Trophoblast cell (in vitro differentiated cells and primary cell): Measurements from ENCODE around the gene UBA1.

Source experiments
- DNase-seq, 2 donors: peaks; one replicate each; pipeline ENCODE4 v3.0.0-alpha.2; 2016
- H2AFZ ChIP-seq: 2 replicates; pipeline ENCODE4 v1.6.1; 2013; ENCODE audit warnings: low read length, moderate library complexity, mild to moderate bottlenecking; ENCODE audit not compliant: insufficient read depth, poor library complexity
- H2AK5ac ChIP-seq: 2 replicates; pipeline ENCODE4 v1.6.1; 2013; ENCODE audit warnings: mild to moderate bottlenecking, low read length
- H2BK120ac ChIP-seq: 2 replicates; pipeline ENCODE4 v1.6.1; 2013; ENCODE audit warnings: low read length, mild to moderate bottlenecking, moderate library complexity; ENCODE audit not compliant: insufficient read depth, poor library complexity
- H2BK12ac ChIP-seq: 2 replicates; pipeline ENCODE4 v1.6.1; 2013; ENCODE audit warnings: mild to moderate bottlenecking, low read length, moderate library complexity
- H2BK5ac ChIP-seq: 2 replicates; pipeline ENCODE4 v1.6.1; 2013; ENCODE audit warnings: low read length, low read depth, moderate library complexity, mild to moderate bottlenecking; ENCODE audit not compliant: poor library complexity
- H3K14ac ChIP-seq: 2 replicates; pipeline ENCODE4 v1.6.1; 2013; ENCODE audit warnings: mild to moderate bottlenecking, low read length
- H3K18ac ChIP-seq: 2 replicates; pipeline ENCODE4 v1.6.1; 2013; ENCODE audit warnings: mild to moderate bottlenecking, low read length
- H3K23ac ChIP-seq: 2 replicates; pipeline ENCODE4 v1.6.1; 2013; ENCODE audit warnings: low read length
- H3K27ac ChIP-seq: 2 replicates; pipeline ENCODE4 v1.5.1; 2013; ENCODE audit warnings: low read depth, mild to moderate bottlenecking, inconsistent platforms, low read length, moderate library complexity
- H3K27me3 ChIP-seq: 2 replicates; pipeline ENCODE4 v1.6.1; 2013; ENCODE audit warnings: inconsistent platforms, mild to moderate bottlenecking, low read length, moderate library complexity; ENCODE audit not compliant: insufficient read depth
- H3K36me3 ChIP-seq, 2 experiments: 1 replicate in 1 of 2; 2 replicates in 1 of 2; pipeline ENCODE4 v1.6.1; 2013; ENCODE audit warnings: low read length in 2 of 2, mild to moderate bottlenecking in 2 of 2, moderate library complexity in 1 of 2; ENCODE audit not compliant: insufficient read depth in 2 of 2, control insufficient read depth in 1 of 2
- H3K4ac ChIP-seq: 2 replicates; pipeline ENCODE4 v1.6.1; 2013; ENCODE audit warnings: low read depth, mild to moderate bottlenecking, low read length, moderate library complexity
- H3K4me1 ChIP-seq, 2 experiments: 1 replicate in 1 of 2; 2 replicates in 1 of 2; pipeline ENCODE4 v1.6.1; 2013; ENCODE audit warnings: low read length in 2 of 2, mild to moderate bottlenecking in 2 of 2, moderate library complexity in 1 of 2; ENCODE audit not compliant: insufficient read depth in 2 of 2, control insufficient read depth in 1 of 2
- H3K4me2 ChIP-seq: 2 replicates; pipeline ENCODE4 v1.6.1; 2013; ENCODE audit warnings: inconsistent platforms, mild to moderate bottlenecking, low read length, moderate library complexity
- H3K4me3 ChIP-seq: 2 replicates; pipeline ENCODE4 v1.5.1; 2013; ENCODE audit warnings: mild to moderate bottlenecking, low read depth, low read length, inconsistent platforms
- H3K79me1 ChIP-seq: one replicate; pipeline ENCODE4 v1.6.1; 2013; ENCODE audit warnings: low read length
- H3K79me2 ChIP-seq: 2 replicates; pipeline ENCODE4 v1.6.1; 2013; ENCODE audit warnings: low read length, mild to moderate bottlenecking; ENCODE audit not compliant: control insufficient read depth, insufficient read depth, poor library complexity
- H3K9ac ChIP-seq: 2 replicates; pipeline ENCODE4 v1.6.1; 2013; ENCODE audit warnings: mild to moderate bottlenecking, low read length
- H3K9me3 ChIP-seq: 2 replicates; pipeline ENCODE4 v1.6.1; 2013; ENCODE audit warnings: low read depth, mild to moderate bottlenecking, control low read depth, inconsistent platforms, low read length; ENCODE audit not compliant: insufficient read depth
- H4K12ac ChIP-seq: 2 replicates; pipeline ENCODE4 v1.6.1; 2013; ENCODE audit warnings: low read depth, mild to moderate bottlenecking, low read length, moderate library complexity
- H4K8ac ChIP-seq: 2 replicates; pipeline ENCODE4 v1.6.1; 2013; ENCODE audit warnings: low read depth, mild to moderate bottlenecking, low read length, moderate library complexity
- H4K91ac ChIP-seq: one replicate; pipeline ENCODE4 v1.6.1; 2013; ENCODE audit warnings: low read depth, mild to moderate bottlenecking, low read length, moderate library complexity
- WGBS: extraction: QIAGEN DNeasy Blood & Tissue Kit; methylation state at CpG from one replicate; pipeline ENCODE4 v1.1.7; 2013; ENCODE audit warnings: missing lambda C conversion rate; ENCODE audit not compliant: insufficient read length, insufficient coverage; ENCODE audit errors: extremely low coverage; 5-methylcytosine and 5-hydroxymethylcytosine counted together

Gene UBA1

GRCh38 chrX:47191331-47191730 is 2.3 kb upstream of the UBA1 start:
- Histone ChIP-seq H3K9me3 (no peaks in the 10 kb centered on the region), H4K91ac (peak overlapping the region; percentile 8), H2AK5ac (no peak overlapping the region), H3K4ac (no peak overlapping the region), H3K4me1 (peaks cover 7 to 17% of the 10 kb centered on the region in 2 experiments), H3K4me2 (peak overlapping the region; percentile 76), H4K12ac (no peak overlapping the region), H3K27ac (no peak overlapping the region), H3K79me1 (peaks cover 7% of the 10 kb centered on the region), H2BK5ac (no peak overlapping the region), H3K4me3 (no peak overlapping the region), H3K18ac (no peak overlapping the region), H3K23ac (no peak overlapping the region), H3K36me3 (peaks cover 11 to 12% of the 10 kb centered on the region in 2 experiments), H3K27me3 (no peaks in the 10 kb centered on the region), H2AFZ (peak overlapping the region; percentile 81), H3K9ac (no peak overlapping the region), H4K8ac (no peak overlapping the region), H2BK120ac (no peak overlapping the region), H2BK12ac (no peak overlapping the region), H3K79me2 (peaks cover 18% of the 10 kb centered on the region), H3K14ac (no peak overlapping the region)
- peak in 1 of 2 donors; percentile 38 for DNase-seq
- no CpG with 5 or more reads among the region's 26 CpGs for WGBS

GRCh38 chrX:47191806-47192401 is 1.7 kb upstream of the UBA1 start:
- no peak for DNase-seq
- no peak overlapping the region for H4K8ac ChIP-seq
- peaks cover 7% of the 10 kb centered on the region for H3K79me1 ChIP-seq
- WGBS: no CpG with 5 or more reads among the region's 16 CpGs
- no peak overlapping the region for H2BK120ac ChIP-seq
- H3K18ac ChIP-seq: no peak overlapping the region
- H3K4me3 ChIP-seq: no peak overlapping the region
- peaks cover 7 to 17% of the 10 kb centered on the region in 2 experiments for H3K4me1 ChIP-seq
- no peak overlapping the region for H3K4ac ChIP-seq
- no peaks in the 10 kb centered on the region for H3K27me3 ChIP-seq
- H3K23ac ChIP-seq: no peak overlapping the region
- H2AK5ac ChIP-seq: no peak overlapping the region
- peaks cover 6 to 10% of the 10 kb centered on the region in 2 experiments for H3K36me3 ChIP-seq
- no peak overlapping the region for H2BK12ac ChIP-seq
- H3K9me3 ChIP-seq: no peaks in the 10 kb centered on the region
- H3K9ac ChIP-seq: no peak overlapping the region
- no peak overlapping the region for H3K27ac ChIP-seq
- no peak overlapping the region for H4K91ac ChIP-seq
- H3K4me2 ChIP-seq: peak overlapping the region; percentile 76
- no peak overlapping the region for H4K12ac ChIP-seq
- H3K79me2 ChIP-seq: peaks cover 18% of the 10 kb centered on the region
- H3K14ac ChIP-seq: no peak overlapping the region
- no peak overlapping the region for H2BK5ac ChIP-seq
- no peak overlapping the region for H2AFZ ChIP-seq

GRCh38 chrX:47194194-47194787 is 662 bp downstream of the UBA1 start:
- H3K27ac ChIP-seq: peak overlapping the region; percentile 79
- peaks cover 7% of the 10 kb centered on the region for H3K79me1 ChIP-seq
- peak overlapping the region; percentile 83 for H4K12ac ChIP-seq
- H3K4me2 ChIP-seq: peak overlapping the region; percentile 91
- H3K23ac ChIP-seq: no peak overlapping the region
- peak overlapping the region; percentile 77 for H3K4ac ChIP-seq
- no peak overlapping the region for H2AK5ac ChIP-seq
- H3K27me3 ChIP-seq: no peaks in the 10 kb centered on the region
- no peak overlapping the region for H2BK5ac ChIP-seq
- peaks cover 11 to 22% of the 10 kb centered on the region in 2 experiments for H3K36me3 ChIP-seq
- no peak overlapping the region for H2AFZ ChIP-seq
- no peaks in the 10 kb centered on the region for H3K9me3 ChIP-seq
- no CpG with 5 or more reads among the region's 14 CpGs for WGBS
- peaks cover 9 to 29% of the 10 kb centered on the region in 2 experiments for H3K4me1 ChIP-seq
- H3K9ac ChIP-seq: peak overlapping the region; percentile 97
- no peak overlapping the region for H2BK12ac ChIP-seq
- peak overlapping the region; percentile 95 for H4K91ac ChIP-seq
- no peak overlapping the region for H2BK120ac ChIP-seq
- peak in 1 of 2 donors; percentile 22 for DNase-seq
- H4K8ac ChIP-seq: peak overlapping the region; percentile 89
- peaks cover 18% of the 10 kb centered on the region for H3K79me2 ChIP-seq
- H3K18ac ChIP-seq: no peak overlapping the region
- peak overlapping the region; percentile 91 for H3K4me3 ChIP-seq
- peak overlapping the region; percentile 92 for H3K14ac ChIP-seq

GRCh38 chrX:47196098-47196497 is 2.5 kb downstream of the UBA1 start:
- Histone ChIP-seq H3K18ac (no peak overlapping the region), H2BK120ac (no peak overlapping the region), H4K91ac (no peak overlapping the region), H3K27me3 (no peaks in the 10 kb centered on the region), H3K79me1 (peaks cover 5% of the 10 kb centered on the region), H3K36me3 (peaks cover 28 to 38% of the 10 kb centered on the region in 2 experiments), H3K9ac (no peak overlapping the region), H3K14ac (no peak overlapping the region), H2AK5ac (no peak overlapping the region), H3K27ac (no peak overlapping the region), H3K4me1 (peaks cover 9 to 29% of the 10 kb centered on the region in 2 experiments), H3K23ac (no peak overlapping the region), H3K9me3 (no peaks in the 10 kb centered on the region), H3K4me3 (no peak overlapping the region), H4K8ac (no peak overlapping the region), H2BK5ac (no peak overlapping the region), H2BK12ac (no peak overlapping the region), H3K4ac (no peak overlapping the region), H3K79me2 (peaks cover 18% of the 10 kb centered on the region), H3K4me2 (no peak overlapping the region), H2AFZ (no peak overlapping the region), H4K12ac (no peak overlapping the region)
- no CpG with 5 or more reads among the region's 3 CpGs for WGBS
- DNase-seq: no peak
